ENCODE data around the gene CACNG5.

The CACNG5 gene

GRCh38 chr17:66805567-66805966, 29.4 kb upstream of the CACNG5 start:
- Histone ChIP-seq H3K9me3 (no peaks in the 10 kb centered on the region), H3K27me3 (no peaks in the 10 kb centered on the region), H3K4me1 (peaks cover 11% of the 10 kb centered on the region; the same call in 1 of the 2 replicates), H3K36me3 (no peaks in the 10 kb centered on the region), H3K4me3 (ENCODE audit: low read depth, low read length) (no peak overlapping the region)
- no peak for TF ChIP-seq CTCF (IDR thresholded peaks at IDR 0.05; ENCODE audit: low read depth, low read length)
- no peak for DNase-seq

GRCh38 chr17:66807182-66807581, 27.7 kb upstream of the CACNG5 start:
- no peak for TF ChIP-seq CTCF (IDR thresholded peaks at IDR 0.05; ENCODE audit: low read depth, low read length)
- H3K4me1 ChIP-seq: peaks cover 11% of the 10 kb centered on the region; the same call in 1 of the 2 replicates
- no peaks in the 10 kb centered on the region for H3K9me3 ChIP-seq
- no peaks in the 10 kb centered on the region for H3K36me3 ChIP-seq
- H3K27me3 ChIP-seq: no peaks in the 10 kb centered on the region
- H3K4me3 ChIP-seq (ENCODE audit: low read depth, low read length): no peak overlapping the region
- DNase-seq: no peak

- peaks cover 11% of the 10 kb centered on the region; the same call in 1 of the 2 replicates for H3K4me1 ChIP-seq
- H3K36me3 ChIP-seq: no peaks in the 10 kb centered on the region
- no peak for DNase-seq
- TF ChIP-seq CTCF (IDR thresholded peaks at IDR 0.05; ENCODE audit: low read depth, low read length): no peak
- H3K27me3 ChIP-seq: no peaks in the 10 kb centered on the region
- no peaks in the 10 kb centered on the region for H3K9me3 ChIP-seq
- no peak overlapping the region for H3K4me3 ChIP-seq (ENCODE audit: low read depth, low read length)
Observed at GRCh38 chr17:66809408-66809807, 25.5 kb upstream of the CACNG5 start.

- no peaks in the 10 kb centered on the region for H3K27me3 ChIP-seq
- no peaks in the 10 kb centered on the region for H3K9me3 ChIP-seq
- no peak for DNase-seq
- peaks cover 11% of the 10 kb centered on the region; the same call in 1 of the 2 replicates for H3K4me1 ChIP-seq
- no peak overlapping the region for H3K4me3 ChIP-seq (ENCODE audit: low read depth, low read length)
- H3K36me3 ChIP-seq: no peaks in the 10 kb centered on the region
- TF ChIP-seq CTCF (IDR thresholded peaks at IDR 0.05; ENCODE audit: low read depth, low read length): no peak
Observed at GRCh38 chr17:66810951-66811682, 23.8 kb upstream of the CACNG5 start.

GRCh38 chr17:66811683-66812054, 23.2 kb upstream of the CACNG5 start:
- TF ChIP-seq CTCF (IDR thresholded peaks at IDR 0.05; ENCODE audit: low read depth, low read length): no peak
- no peaks in the 10 kb centered on the region for H3K9me3 ChIP-seq
- no peak overlapping the region for H3K4me3 ChIP-seq (ENCODE audit: low read depth, low read length)
- H3K4me1 ChIP-seq: peaks cover 11% of the 10 kb centered on the region; the same call in 1 of the 2 replicates
- no peaks in the 10 kb centered on the region for H3K36me3 ChIP-seq
- no peaks in the 10 kb centered on the region for H3K27me3 ChIP-seq
- DNase-seq: no peak

GRCh38 chr17:66812571-66812970, 22.3 kb upstream of the CACNG5 start:
- no peaks in the 10 kb centered on the region for H3K36me3 ChIP-seq
- H3K27me3 ChIP-seq: no peaks in the 10 kb centered on the region
- H3K4me1 ChIP-seq: peaks cover 4% of the 10 kb centered on the region; the same call in 1 of the 2 replicates
- no peaks in the 10 kb centered on the region for H3K9me3 ChIP-seq
- no peak for DNase-seq
- H3K4me3 ChIP-seq (ENCODE audit: low read depth, low read length): no peak overlapping the region
- TF ChIP-seq CTCF (IDR thresholded peaks at IDR 0.05; ENCODE audit: low read depth, low read length): no peak
